ENCODE measurements around the gene C4orf54.

C4orf54 gene

GRCh38 chr4:99670409-99671073 lies 12.9 kb upstream of the C4orf54 start:
- Histone ChIP-seq H3K9me3 (ENCODE audit: insufficient read depth, low read length, severe bottlenecking) (peaks cover 15% of the 10 kb centered on the region), H3K27me3 (ENCODE audit: insufficient read depth, low read length, poor library complexity) (no peaks in the 10 kb centered on the region), H3K36me3 (ENCODE audit: insufficient read depth, low read length) (no peaks in the 10 kb centered on the region), H3K27ac (ENCODE audit: low read length) (no peak overlapping the region), H3K9ac (ENCODE audit: low read depth, low read length) (no peak overlapping the region), H2AFZ (ENCODE audit: low read depth, low read length) (no peak overlapping the region), H4K20me1 (ENCODE audit: insufficient read depth, low read length) (no peaks in the 10 kb centered on the region), H3K79me2 (ENCODE audit: insufficient read depth, low read length) (no peaks in the 10 kb centered on the region), H3K4me3 (ENCODE audit: low read depth in 1 of 2, low read length in 2 of 2) (no peak overlapping the region), H3K4me1 (ENCODE audit: insufficient read depth, low read length) (no peaks in the 10 kb centered on the region), H3K4me2 (ENCODE audit: insufficient read depth, low read length) (no peak overlapping the region)
- no peak for ATAC-seq (ENCODE audit: insufficient read depth, low read depth)
- no peak for TF ChIP-seq EZH2 (IDR thresholded peaks at IDR 0.05; ENCODE audit: borderline replicate concordance, low read depth, low read length, severe bottlenecking)
- no peak for TF ChIP-seq CTCF (IDR thresholded peaks at IDR 0.05; ENCODE audit: borderline replicate concordance, extremely low read depth, low read length, poor library complexity, severe bottlenecking)
- no peak for DNase-seq

- Histone ChIP-seq H2AFZ (ENCODE audit: low read depth, low read length) (no peak overlapping the region), H4K20me1 (ENCODE audit: insufficient read depth, low read length) (no peaks in the 10 kb centered on the region), H3K4me1 (ENCODE audit: insufficient read depth, low read length) (no peaks in the 10 kb centered on the region), H3K27me3 (ENCODE audit: insufficient read depth, low read length, poor library complexity) (no peaks in the 10 kb centered on the region), H3K36me3 (ENCODE audit: insufficient read depth, low read length) (no peaks in the 10 kb centered on the region), H3K79me2 (ENCODE audit: insufficient read depth, low read length) (no peaks in the 10 kb centered on the region), H3K4me3 (ENCODE audit: low read depth in 1 of 2, low read length in 2 of 2) (no peak overlapping the region), H3K9me3 (ENCODE audit: insufficient read depth, low read length, severe bottlenecking) (peaks cover 15% of the 10 kb centered on the region), H3K27ac (ENCODE audit: low read length) (no peak overlapping the region), H3K4me2 (ENCODE audit: insufficient read depth, low read length) (no peak overlapping the region), H3K9ac (ENCODE audit: low read depth, low read length) (no peak overlapping the region)
- ATAC-seq (ENCODE audit: insufficient read depth, low read depth) = no peak
- TF ChIP-seq CTCF (IDR thresholded peaks at IDR 0.05; ENCODE audit: borderline replicate concordance, extremely low read depth, low read length, poor library complexity, severe bottlenecking) (no peak), EZH2 (IDR thresholded peaks at IDR 0.05; ENCODE audit: borderline replicate concordance, low read depth, low read length, severe bottlenecking) (no peak)
- DNase-seq = no peak
These were observed 11.5 kb upstream of the C4orf54 start for GRCh38 chr4:99669084-99669483.

DNA sequence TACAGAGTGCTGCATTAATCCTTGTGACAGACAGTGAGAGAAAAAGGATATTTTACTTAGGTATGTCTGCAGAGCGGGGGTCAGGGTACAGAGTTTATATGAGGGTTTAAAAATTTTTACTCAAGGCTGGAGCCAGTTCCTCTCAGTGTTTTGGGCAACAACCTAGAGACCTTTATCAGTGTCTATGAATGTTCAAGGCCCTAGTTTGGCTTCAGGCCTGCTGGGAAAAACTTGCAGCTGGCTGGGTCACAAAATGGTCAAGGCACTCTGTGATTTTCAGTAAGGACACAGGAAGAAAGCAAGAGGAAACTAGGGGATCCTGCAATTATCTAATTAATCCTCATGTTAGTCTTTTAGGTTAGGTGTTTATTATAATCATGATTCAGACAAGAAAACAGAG lies 10.8 kb upstream of the C4orf54 start:
- Histone ChIP-seq H3K36me3 (ENCODE audit: insufficient read depth, low read length) (no peaks in the 10 kb centered on the region), H3K4me3 (ENCODE audit: low read depth in 1 of 2, low read length in 2 of 2) (no peak overlapping the region), H3K27ac (ENCODE audit: low read length) (no peak overlapping the region), H3K27me3 (ENCODE audit: insufficient read depth, low read length, poor library complexity) (peaks cover under 1% of the 10 kb centered on the region), H3K4me2 (ENCODE audit: insufficient read depth, low read length) (no peak overlapping the region), H3K79me2 (ENCODE audit: insufficient read depth, low read length) (no peaks in the 10 kb centered on the region), H3K9ac (ENCODE audit: low read depth, low read length) (no peak overlapping the region), H3K4me1 (ENCODE audit: insufficient read depth, low read length) (no peaks in the 10 kb centered on the region), H4K20me1 (ENCODE audit: insufficient read depth, low read length) (no peaks in the 10 kb centered on the region), H2AFZ (ENCODE audit: low read depth, low read length) (no peak overlapping the region), H3K9me3 (ENCODE audit: insufficient read depth, low read length, severe bottlenecking) (peaks cover 15% of the 10 kb centered on the region)
- DNase-seq (no peak), ATAC-seq (ENCODE audit: insufficient read depth, low read depth) (no peak)
- TF ChIP-seq CTCF (IDR thresholded peaks at IDR 0.05; ENCODE audit: borderline replicate concordance, extremely low read depth, low read length, poor library complexity, severe bottlenecking) (no peak), EZH2 (IDR thresholded peaks at IDR 0.05; ENCODE audit: borderline replicate concordance, low read depth, low read length, severe bottlenecking) (no peak)

All from DND-41 (cell line).